Forelimb muscle (tissue), 1 donor: Measurements from ENCODE around the gene IRAK2. TPM values are rescaled to one million over a fixed set of nuclear protein-coding genes. Genes with fewer than 3 reads are reported as not detected.

ENCODE experiments used
- DNase-seq: peaks from one replicate; pipeline ENCODE4 v3.0.0-alpha.2; 2013; ENCODE audit warnings: low read depth
- polyA plus RNA-seq: library from polyadenylated mRNA; unstranded; fragments of 120-200 nt; gene quantifications from one replicate; pipeline ENCODE4 v1.2.1, GENCODE V29; 2013; ENCODE audit not compliant: insufficient read length

Gene IRAK2
- polyA plus RNA-seq, 1 donor, result 0.94 TPM

GRCh38 chr3:10281951-10282350 is 117.2 kb downstream of the IRAK2 start:
- no peak for DNase-seq

- no peak for DNase-seq
Observed at GRCh38 chr3:10283638-10284037, 118.9 kb downstream of the IRAK2 start.

- no peak for DNase-seq
Observed at GRCh38 chr3:10284496-10284895, 119.8 kb downstream of the IRAK2 start.

- no peak for DNase-seq
Observed at GRCh38 chr3:10285272-10286132, 120.8 kb downstream of the IRAK2 start.

GRCh38 chr3:10286133-10286524 is 121.4 kb downstream of the IRAK2 start:
- no peak for DNase-seq

- no peak for DNase-seq
Observed at GRCh38 chr3:10286596-10287295, 122.0 kb downstream of the IRAK2 start.

GRCh38 chr3:10287936-10288574 is 123.3 kb downstream of the IRAK2 start:
- DNase-seq, result no peak

GRCh38 chr3:10288575-10288960 is 123.8 kb downstream of the IRAK2 start:
- no peak for DNase-seq

- DNase-seq, result no peak
Observed at GRCh38 chr3:10289077-10289476, 124.4 kb downstream of the IRAK2 start.

GRCh38 chr3:10289787-10290355 is 125.2 kb downstream of the IRAK2 start:
- DNase-seq, result no peak

GRCh38 chr3:10290481-10291176 is 125.9 kb downstream of the IRAK2 start:
- DNase-seq, result no peak

- no peak for DNase-seq
Observed at GRCh38 chr3:10291641-10292040, 126.9 kb downstream of the IRAK2 start.

- DNase-seq, result no peak
Observed at GRCh38 chr3:10292505-10293419, 128.0 kb downstream of the IRAK2 start, which contains the start of gene GHRL. Gene GHRL (minus strand): TSS chr3:10292947. CDS start chr3:10290180, 2,767 bp downstream.

Other genes with a start within 250 kb of the IRAK2 start
- 28.4 TPM for gene IL17RC, start 247.8 kb upstream of the IRAK2 start, polyA plus RNA-seq
- 36.7 TPM for gene CRELD1, start 231.1 kb upstream of the IRAK2 start, polyA plus RNA-seq
- 2.3 TPM for gene PRRT3, start 212.5 kb upstream of the IRAK2 start, polyA plus RNA-seq
- 37.4 TPM for gene EMC3, start 178.1 kb upstream of the IRAK2 start, polyA plus RNA-seq
- gene FANCD2, start 138.5 kb upstream of the IRAK2 start, polyA plus RNA-seq, result 6.9 TPM
- gene FANCD2OS, start 56.7 kb upstream of the IRAK2 start, polyA plus RNA-seq, result 0.30 TPM
- gene BRK1, start 49.2 kb upstream of the IRAK2 start, polyA plus RNA-seq, result 127 TPM
- 43.8 TPM for gene VHL, start 23.1 kb upstream of the IRAK2 start, polyA plus RNA-seq
- 15.6 TPM for gene TATDN2, start 83.5 kb downstream of the IRAK2 start, polyA plus RNA-seq
- 0.89 TPM for gene GHRL, start 128.0 kb downstream of the IRAK2 start, polyA plus RNA-seq
- gene SEC13, start 156.2 kb downstream of the IRAK2 start, polyA plus RNA-seq, result 99.7 TPM